NOMO-1 treated with DMSO at 0.1 percent for 48 hours (cell line): ENCODE data around the gene PLA2R1.

ENCODE experiments used
- DNase-seq: peaks from one replicate; lab custom pipeline; 2025; ENCODE audit not compliant: unreplicated experiment; lab: John Stamatoyannopoulos, UW

The PLA2R1 gene

GRCh38 chr2:159897720-159898119, 164.7 kb downstream of the PLA2R1 start:
- DNase-seq = no peak

- no peak for DNase-seq
These were observed 165.3 kb downstream of the PLA2R1 start for GRCh38 chr2:159897081-159897480.

- no peak for DNase-seq
These were observed 167.0 kb downstream of the PLA2R1 start for GRCh38 chr2:159895258-159896065.

GRCh38 chr2:159894145-159894838, 168.1 kb downstream of the PLA2R1 start:
- no peak for DNase-seq

GRCh38 chr2:159892990-159893810, 169.2 kb downstream of the PLA2R1 start:
- DNase-seq = no peak

- no peak for DNase-seq
These were observed 170.3 kb downstream of the PLA2R1 start for GRCh38 chr2:159891917-159892730.

- DNase-seq = no peak
These were observed 171.2 kb downstream of the PLA2R1 start for GRCh38 chr2:159891267-159891588.

GRCh38 chr2:159890551-159891266, 171.7 kb downstream of the PLA2R1 start:
- DNase-seq = no peak

GRCh38 chr2:159882130-159882745, 180.2 kb downstream of the PLA2R1 start:
- DNase-seq = no peak
